HG03064 (cell line): Measurements from ENCODE around the gene TEX11.
"Not testable (repeated sequence)": the region's sequence is repeated elsewhere in the genome, so short reads cannot be mapped to it uniquely, and the experiment has no call there.

Source experiments
- ATAC-seq: cut with Tn5 transposase; IDR thresholded peaks from one replicate; pipeline ENCODE4 v1.9.1; 2021; ENCODE audit warnings: low read depth; ENCODE audit not compliant: unreplicated experiment

Gene TEX11

GRCh38 chrX:70618467-70618866, 290.0 kb downstream of the TEX11 start:
- no peak for ATAC-seq

- ATAC-seq: no peak
These were observed 295.2 kb downstream of the TEX11 start for GRCh38 chrX:70613295-70613694.

- no peak for ATAC-seq
These were observed 303.2 kb downstream of the TEX11 start for GRCh38 chrX:70605352-70605751.

- no peak for ATAC-seq
These were observed 316.4 kb downstream of the TEX11 start for GRCh38 chrX:70592091-70592490.

- ATAC-seq: not testable (repeated sequence)
These were observed 321.4 kb downstream of the TEX11 start for GRCh38 chrX:70587158-70587557.

- no peak for ATAC-seq
These were observed 331.1 kb downstream of the TEX11 start for GRCh38 chrX:70577442-70577841.

- not testable (repeated sequence) for ATAC-seq
These were observed 338.5 kb downstream of the TEX11 start for GRCh38 chrX:70569922-70570576.

- ATAC-seq: no peak
These were observed 353.6 kb downstream of the TEX11 start for GRCh38 chrX:70554948-70555347.

GRCh38 chrX:70554523-70554922, 354.0 kb downstream of the TEX11 start:
- no peak for ATAC-seq

GRCh38 chrX:70554081-70554480, 354.4 kb downstream of the TEX11 start:
- no peak for ATAC-seq

- no peak for ATAC-seq
These were observed 355.0 kb downstream of the TEX11 start for GRCh38 chrX:70553516-70553915.

GRCh38 chrX:70552130-70552704, 356.3 kb downstream of the TEX11 start:
- ATAC-seq: no peak

- ATAC-seq: no peak
These were observed 359.1 kb downstream of the TEX11 start for GRCh38 chrX:70549429-70549828.

GRCh38 chrX:70535198-70535597, 373.3 kb downstream of the TEX11 start:
- ATAC-seq: no peak

- ATAC-seq: no peak
These were observed 380.7 kb downstream of the TEX11 start for GRCh38 chrX:70527610-70528345.

GRCh38 chrX:70527053-70527452, 381.5 kb downstream of the TEX11 start:
- no peak for ATAC-seq

GRCh38 chrX:70525733-70526132, 382.8 kb downstream of the TEX11 start:
- no peak for ATAC-seq

GRCh38 chrX:70515692-70516091, 392.8 kb downstream of the TEX11 start:
- ATAC-seq: not testable (repeated sequence)

- ATAC-seq: not testable (repeated sequence)
These were observed 393.2 kb downstream of the TEX11 start for GRCh38 chrX:70515270-70515669.

GRCh38 chrX:70509078-70509477, 399.4 kb downstream of the TEX11 start:
- ATAC-seq: no peak

- no peak for ATAC-seq
These were observed 400.1 kb downstream of the TEX11 start for GRCh38 chrX:70508296-70508911.
